Fibroblast of lung (primary cell): ENCODE data around the gene LIM2.

Experiments used
- CTCF ChIP-seq, 2 donors: IDR thresholded peaks in 1 of 2; conservative IDR thresholded peaks in 1 of 2; 1 replicate in 1 of 2; 2 replicates in 1 of 2; pipeline ENCODE4 v1.5.1; 2011 to 2012; ENCODE audit warnings: low read length in 2 of 2, control low read depth in 1 of 2, inconsistent platforms in 1 of 2, low read depth in 1 of 2, mild to moderate bottlenecking in 1 of 2
- EZH2 ChIP-seq: IDR thresholded peaks from 2 replicates; pipeline ENCODE4 v1.5.1; 2012; ENCODE audit warnings: low read length, control low read depth, mild to moderate bottlenecking; ENCODE audit errors: missing control alignments

GRCh38 chr19:51351266-51351990 is 36.3 kb downstream of the LIM2 start:
- TF ChIP-seq CTCF (conservative IDR thresholded peaks at IDR 0.05 in 1 of 2, IDR thresholded peaks at IDR 0.05 in 1 of 2; ENCODE audit: low read depth in 1 of 2, low read length in 2 of 2) = no peak
- TF ChIP-seq EZH2 = no peak
